ENCODE data around the gene PKNOX2. TPM values are rescaled to one million over a fixed set of nuclear protein-coding genes. Genes with fewer than 3 reads are reported as not detected.

PKNOX2 gene
- total and polyA plus RNA-seq, 10 donors: 0.80 to 8.9 (median 3.5) TPM

GRCh38 chr11:125287491-125288210 is 123.1 kb downstream of the PKNOX2 start:
- no peak for DNase-seq
- Histone ChIP-seq H3K9me3 (no peaks in the 10 kb centered on the region), H3K27me3 (replicated peaks in 1 of 7) (peaks cover 0 to 40% (median 0%) of the 10 kb centered on the region in 7 donors), H3K4me3 (no peak overlapping the region), H3K27ac (peak overlapping the region in 3 of 8 donors; percentile 5 to 35 (median 32)), H3K4me1 (peaks cover 0 to under 1% (median 0%) of the 10 kb centered on the region in 6 donors), H3K36me3 (no peaks in the 10 kb centered on the region)
- intact Hi-C loops (cut with DNase I; ENCODE audit: low total_unique reads): no loop called here
- no peak for TF ChIP-seq POLR2A (IDR thresholded peaks at IDR 0.05)
- TF ChIP-seq, protein P1, sequence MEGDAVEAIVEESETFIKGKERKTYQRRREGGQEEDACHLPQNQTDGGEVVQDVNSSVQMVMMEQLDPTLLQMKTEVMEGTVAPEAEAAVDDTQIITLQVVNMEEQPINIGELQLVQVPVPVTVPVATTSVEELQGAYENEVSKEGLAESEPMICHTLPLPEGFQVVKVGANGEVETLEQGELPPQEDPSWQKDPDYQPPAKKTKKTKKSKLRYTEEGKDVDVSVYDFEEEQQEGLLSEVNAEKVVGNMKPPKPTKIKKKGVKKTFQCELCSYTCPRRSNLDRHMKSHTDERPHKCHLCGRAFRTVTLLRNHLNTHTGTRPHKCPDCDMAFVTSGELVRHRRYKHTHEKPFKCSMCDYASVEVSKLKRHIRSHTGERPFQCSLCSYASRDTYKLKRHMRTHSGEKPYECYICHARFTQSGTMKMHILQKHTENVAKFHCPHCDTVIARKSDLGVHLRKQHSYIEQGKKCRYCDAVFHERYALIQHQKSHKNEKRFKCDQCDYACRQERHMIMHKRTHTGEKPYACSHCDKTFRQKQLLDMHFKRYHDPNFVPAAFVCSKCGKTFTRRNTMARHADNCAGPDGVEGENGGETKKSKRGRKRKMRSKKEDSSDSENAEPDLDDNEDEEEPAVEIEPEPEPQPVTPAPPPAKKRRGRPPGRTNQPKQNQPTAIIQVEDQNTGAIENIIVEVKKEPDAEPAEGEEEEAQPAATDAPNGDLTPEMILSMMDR (IDR thresholded peaks at IDR 0.05 in 8 of 11, conservative IDR thresholded peaks at IDR 0.05 in 3 of 11): no peak
- TF ChIP-seq POLR2AphosphoS5 (IDR thresholded peaks at IDR 0.05): no peak
- 65 to 71% (median 69%) methylated on average over 10 to 11 of the region's 11 CpGs for WGBS, 5 donors

DNA sequence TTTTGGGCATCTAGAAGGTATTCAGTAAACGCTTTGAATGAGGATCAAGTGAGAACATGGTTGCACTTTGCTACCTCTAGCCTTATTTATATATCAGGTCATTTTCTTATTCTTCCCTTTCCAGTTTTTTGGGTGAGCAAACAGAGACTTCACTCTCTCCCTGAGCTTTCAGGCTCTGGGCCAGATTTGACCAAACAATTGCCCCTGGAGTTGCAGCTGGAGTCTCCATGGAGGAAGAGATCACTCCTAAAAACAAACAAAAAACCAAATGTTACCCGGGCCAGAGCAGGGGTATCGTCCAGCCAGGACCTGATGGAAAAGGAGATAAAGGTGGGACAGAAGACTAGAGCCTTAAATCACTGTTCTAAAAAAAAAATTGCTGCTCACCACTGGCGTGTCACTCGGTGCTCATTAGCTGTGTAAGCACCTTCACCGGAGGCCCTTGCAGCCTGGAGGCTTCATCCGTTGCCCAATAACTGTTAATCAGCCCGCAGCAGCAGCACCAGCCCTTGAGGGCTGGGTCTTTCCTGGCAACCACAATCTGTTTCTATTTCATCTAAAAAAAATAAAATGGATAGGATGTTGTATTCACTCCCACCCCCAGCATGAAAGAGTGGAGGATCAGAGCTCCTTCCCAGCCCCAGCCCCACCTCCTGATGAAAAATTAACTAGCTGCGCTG is 125.0 kb downstream of the PKNOX2 start:
- TF ChIP-seq POLR2A (IDR thresholded peaks at IDR 0.05) (no peak), POLR2AphosphoS5 (IDR thresholded peaks at IDR 0.05) (no peak)
- TF ChIP-seq, protein P1 (IDR thresholded peaks at IDR 0.05 in 8 of 11, conservative IDR thresholded peaks at IDR 0.05 in 3 of 11): no peak
- no peak for DNase-seq
- peaks cover 0 to 40% (median 0%) of the 10 kb centered on the region in 7 donors for H3K27me3 ChIP-seq (replicated peaks in 1 of 7)
- H3K4me1 ChIP-seq: no peaks in the 10 kb centered on the region
- H3K27ac ChIP-seq: no peak overlapping the region
- no peak overlapping the region for H3K4me3 ChIP-seq
- intact Hi-C loops (cut with DNase I; ENCODE audit: low total_unique reads): no loop called here
- WGBS, 5 donors: 53 to 75% (median 65%) methylated on average over 8 to 9 of the region's 9 CpGs
- H3K9me3 ChIP-seq: no peaks in the 10 kb centered on the region
- no peaks in the 10 kb centered on the region for H3K36me3 ChIP-seq

DNA sequence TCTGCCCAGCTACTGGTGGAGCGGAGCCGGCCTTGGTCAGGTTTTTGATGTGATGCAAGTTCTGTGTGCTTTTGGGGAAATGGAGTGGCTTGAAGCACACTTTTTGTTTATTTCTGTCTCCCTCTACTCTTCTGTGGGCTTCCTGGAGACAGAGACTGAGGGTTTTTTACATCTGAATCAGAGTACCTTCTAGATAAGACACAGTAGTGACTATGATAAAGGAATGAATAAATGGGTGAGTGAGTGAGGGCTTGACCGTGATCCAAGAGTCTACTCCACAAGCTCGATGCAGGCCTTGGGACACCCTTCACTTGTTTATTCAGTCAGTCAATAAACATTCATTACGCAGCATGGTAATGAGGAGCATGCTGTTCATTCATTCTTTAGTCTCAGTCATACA is 125.7 kb downstream of the PKNOX2 start:
- Histone ChIP-seq H3K4me3 (no peak overlapping the region), H3K4me1 (no peaks in the 10 kb centered on the region), H3K27me3 (replicated peaks in 1 of 7) (peaks cover 0 to 40% (median 0%) of the 10 kb centered on the region in 7 donors), H3K36me3 (no peaks in the 10 kb centered on the region), H3K27ac (no peak overlapping the region), H3K9me3 (no peaks in the 10 kb centered on the region)
- intact Hi-C loops (cut with DNase I; ENCODE audit: low total_unique reads): no loop called here
- WGBS, 5 donors: 88 to 95% (median 90%) methylated on average over 5 of the region's 5 CpGs
- TF ChIP-seq POLR2A (IDR thresholded peaks at IDR 0.05): no peak
- TF ChIP-seq, protein P1 (IDR thresholded peaks at IDR 0.05 in 8 of 11, conservative IDR thresholded peaks at IDR 0.05 in 3 of 11): no peak
- no peak for TF ChIP-seq POLR2AphosphoS5 (IDR thresholded peaks at IDR 0.05)
- DNase-seq: no peak

- Histone ChIP-seq H3K27me3 (replicated peaks in 1 of 7) (peaks cover 0 to 46% (median 0%) of the 10 kb centered on the region in 7 donors), H3K36me3 (no peaks in the 10 kb centered on the region), H3K4me3 (no peak overlapping the region), H3K27ac (no peak overlapping the region), H3K4me1 (no peaks in the 10 kb centered on the region), H3K9me3 (no peaks in the 10 kb centered on the region)
- no peak for DNase-seq
- intact Hi-C loops (cut with DNase I; ENCODE audit: low total_unique reads): no loop called here
- no peak for TF ChIP-seq POLR2AphosphoS5 (IDR thresholded peaks at IDR 0.05)
- TF ChIP-seq POLR2A (IDR thresholded peaks at IDR 0.05): no peak
- TF ChIP-seq, protein P1 (IDR thresholded peaks at IDR 0.05 in 8 of 11, conservative IDR thresholded peaks at IDR 0.05 in 3 of 11): no peak
- 83 to 91% (median 90%) methylated on average over 6 of the region's 6 CpGs for WGBS, 5 donors
These were observed 127.5 kb downstream of the PKNOX2 start for GRCh38 chr11:125292100-125292499.
